Smooth muscle cell (in vitro differentiated cells): ENCODE results near the gene BCL11B. TPM values are rescaled to one million over a fixed set of nuclear protein-coding genes. Genes with fewer than 3 reads are reported as not detected.

Source experiments
- DNase-seq: peaks from one replicate; lab custom pipeline; 2025; ENCODE audit not compliant: unreplicated experiment; lab: John Stamatoyannopoulos, UW
- H2AFZ ChIP-seq: fragments of 200-600 bp; sonication (generic); 2 replicates; pipeline ENCODE4 v1.6.0; 2016; ENCODE audit warnings: antibody characterized with exemption, low read depth, mild to moderate bottlenecking
- H3F3A ChIP-seq: fragments of 200-600 bp; sonication (generic); 2 replicates; pipeline ENCODE4 v1.6.0; 2017; ENCODE audit warnings: antibody characterized with exemption, low read depth
- H3K27ac ChIP-seq: fragments of 200-600 bp; sonication (generic); 2 replicates; pipeline ENCODE4 v1.5.1; 2016; ENCODE audit warnings: low read depth, mild to moderate bottlenecking
- H3K27me3 ChIP-seq: fragments of 200-600 bp; sonication (generic); 2 replicates; pipeline ENCODE4 v1.6.1; 2016; ENCODE audit warnings: low read depth, mild to moderate bottlenecking
- H3K36me3 ChIP-seq: fragments of 200-600 bp; sonication (generic); 2 replicates; pipeline ENCODE4 v1.5.1; 2016; ENCODE audit warnings: low read depth
- H3K4me1 ChIP-seq: fragments of 200-600 bp; sonication (generic); 2 replicates; pipeline ENCODE4 v1.5.1; 2016; ENCODE audit warnings: low read depth
- H3K4me2 ChIP-seq: fragments of 200-600 bp; sonication (generic); 2 replicates; pipeline ENCODE4 v1.6.0; 2016; ENCODE audit warnings: mild to moderate bottlenecking
- H3K4me3 ChIP-seq: fragments of 200-600 bp; sonication (generic); 2 replicates; pipeline ENCODE4 v1.5.1; 2016; ENCODE audit warnings: mild to moderate bottlenecking
- H3K79me2 ChIP-seq: fragments of 200-600 bp; sonication (generic); 2 replicates; pipeline ENCODE4 v1.6.0; 2016; ENCODE audit warnings: low read depth, mild to moderate bottlenecking
- H3K9ac ChIP-seq: fragments of 200-600 bp; sonication (generic); 2 replicates; pipeline ENCODE4 v1.6.0; 2016; ENCODE audit warnings: low read depth
- H3K9me3 ChIP-seq: fragments of 200-600 bp; sonication (generic); replicated peaks from 2 replicates; pipeline ENCODE4 v1.5.1; 2016; ENCODE audit warnings: low read depth
- H4K20me1 ChIP-seq: fragments of 200-600 bp; sonication (generic); 2 replicates; pipeline ENCODE4 v1.6.0; 2016; ENCODE audit warnings: low read depth
- CTCF ChIP-seq: fragments of 200-600 bp; sonication (generic); IDR thresholded peaks from 2 replicates; pipeline ENCODE4 v1.5.1; 2017; ENCODE audit warnings: borderline replicate concordance, mild to moderate bottlenecking, antibody characterized with exemption; ENCODE audit not compliant: insufficient read depth, poor library complexity, severe bottlenecking
- whole genome bisulfite sequencing: methylation state at CpG from one replicate; pipeline ENCODE4 v1.1.7; 2016; ENCODE audit warnings: low lambda C conversion rate; 5-methylcytosine and 5-hydroxymethylcytosine counted together
- polyA plus RNA-seq: library from polyadenylated mRNA; unstranded; fragments of >200 nt; fragmentation: Nextera tagmentation; extraction: Ambion mirVana; gene quantifications from 2 replicates; pipeline ENCODE4 v1.2.1, GENCODE V29; 2016
- total RNA-seq: library from RNA; depleted of rRNA; stranded (reverse); fragments of >200 nt; gene quantifications from 2 replicates; pipeline ENCODE4 v1.2.3, GENCODE V29; 2014

Gene BCL11B
- total and polyA plus RNA-seq, 2 experiments from 2014 or later, result 0.56 to 3.0 TPM

GRCh38 chr14:99288948-99289347 is 17.0 kb upstream of the BCL11B start:
- 90% methylated on average over 5 of the region's 5 CpGs for WGBS
- Histone ChIP-seq H3K36me3 (no peaks in the 10 kb centered on the region), H2AFZ (no peak overlapping the region), H3K79me2 (no peaks in the 10 kb centered on the region), H3F3A (no peaks in the 10 kb centered on the region), H3K4me1 (no peaks in the 10 kb centered on the region), H3K27me3 (no peaks in the 10 kb centered on the region), H3K27ac (no peak overlapping the region), H3K4me3 (no peak overlapping the region), H3K9ac (no peak overlapping the region), H3K9me3 (no peaks in the 10 kb centered on the region), H4K20me1 (no peaks in the 10 kb centered on the region), H3K4me2 (no peak overlapping the region)
- no peak for TF ChIP-seq CTCF
- DNase-seq, result no peak

- no peak overlapping the region for H3K27ac ChIP-seq
- no peaks in the 10 kb centered on the region for H3F3A ChIP-seq
- no peak overlapping the region for H3K4me3 ChIP-seq
- no peak overlapping the region for H2AFZ ChIP-seq
- H3K9ac ChIP-seq, result no peak overlapping the region
- H4K20me1 ChIP-seq, result no peaks in the 10 kb centered on the region
- TF ChIP-seq CTCF, result no peak
- H3K4me1 ChIP-seq, result no peaks in the 10 kb centered on the region
- no peak for DNase-seq
- no peaks in the 10 kb centered on the region for H3K36me3 ChIP-seq
- H3K79me2 ChIP-seq, result no peaks in the 10 kb centered on the region
- no peak overlapping the region for H3K4me2 ChIP-seq
- 46% methylated on average over 13 of the region's 13 CpGs for WGBS
- H3K27me3 ChIP-seq, result no peaks in the 10 kb centered on the region
- no peaks in the 10 kb centered on the region for H3K9me3 ChIP-seq
These were observed 15.4 kb upstream of the BCL11B start for GRCh38 chr14:99287269-99287942.

GRCh38 chr14:99286761-99287160 is 14.8 kb upstream of the BCL11B start:
- no peak for TF ChIP-seq CTCF
- DNase-seq, result no peak
- H3K27ac ChIP-seq, result no peak overlapping the region

More at GRCh38 chr14:99286761-99287160, 14.8 kb upstream of the BCL11B start:
- Histone ChIP-seq H3K4me1 (no peaks in the 10 kb centered on the region), H3K27me3 (no peaks in the 10 kb centered on the region), H3K9me3 (no peaks in the 10 kb centered on the region), H3K4me2 (no peak overlapping the region), H3K36me3 (no peaks in the 10 kb centered on the region), H3K79me2 (no peaks in the 10 kb centered on the region), H3K4me3 (no peak overlapping the region), H2AFZ (no peak overlapping the region), H3K9ac (no peak overlapping the region), H4K20me1 (no peaks in the 10 kb centered on the region), H3F3A (no peaks in the 10 kb centered on the region)
- 96% methylated on average over 2 of the region's 2 CpGs for WGBS
